Endometrial microvascular endothelial cells (primary cell): ENCODE data around the gene SLC30A4. TPM values are rescaled to one million over a fixed set of nuclear protein-coding genes. Genes with fewer than 3 reads are reported as not detected.

ENCODE experiments used
- in situ Hi-C: cut with HindIII; loops from 2 replicates; pipeline ENCODE4 v1.10.0; 2017; ENCODE audit warnings: low sequenced_read_pairs, low pct_unique_long_range_greater_than_20kb; ENCODE audit errors: inconsistent ontology term
- total RNA-seq: library from RNA; depleted of rRNA; stranded (reverse); fragments of >200 nt; gene quantifications from one replicate; pipeline ENCODE4 v1.2.3, GENCODE V29; 2015; ENCODE audit errors: inconsistent ontology term

Gene SLC30A4
- total RNA-seq, 1 donor from 2014 or later, result 5.7 TPM

DNA sequence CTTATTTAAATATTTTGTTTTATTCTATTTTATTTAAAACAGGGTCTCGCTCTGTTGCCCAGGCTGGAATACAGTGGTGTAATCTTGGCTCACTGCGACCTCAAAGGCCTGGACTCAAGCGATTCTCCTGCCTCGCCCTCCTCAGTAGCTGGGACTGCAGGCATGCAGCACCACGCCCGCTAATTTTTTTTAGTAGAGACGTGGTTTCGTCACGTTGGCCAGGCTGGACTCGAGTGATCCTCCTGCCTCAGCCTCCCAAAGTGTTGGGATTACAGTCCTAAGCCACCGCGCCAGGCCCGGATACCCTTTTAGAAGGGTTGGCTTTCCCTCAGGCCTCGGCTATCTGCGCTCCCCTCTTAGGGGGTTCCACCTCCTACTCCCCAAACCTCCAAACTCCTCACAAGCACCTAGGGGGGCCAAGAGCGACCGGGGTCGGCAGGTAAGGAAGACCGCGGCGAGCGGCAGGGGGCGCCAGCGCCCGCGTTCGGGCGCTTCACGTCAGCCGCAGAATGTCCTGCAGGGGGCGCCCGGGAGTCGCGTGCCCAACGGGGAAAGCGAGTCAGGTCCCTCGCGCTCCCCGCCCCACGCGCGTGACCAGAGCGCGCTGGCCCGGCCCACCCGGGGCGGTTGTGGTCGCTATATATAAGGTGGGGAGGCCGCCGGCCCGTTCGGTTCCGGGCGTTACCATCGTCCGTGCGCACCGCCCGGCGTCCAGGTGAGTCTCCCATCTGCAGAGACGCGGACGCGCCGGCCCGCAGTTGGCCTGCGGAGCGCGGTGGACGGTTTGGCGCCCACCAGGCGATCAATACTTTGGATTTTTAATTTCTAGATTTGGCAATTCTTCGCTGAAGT lies 92.4 kb downstream of the SLC30A4 start:
- in situ Hi-C loops, result no loop called here

Other genes starting within 250 kb of the SLC30A4 start
- not detected for gene GATM, start 144.2 kb downstream of the SLC30A4 start, total RNA-seq
- gene BLOC1S6, start 64.6 kb upstream of the SLC30A4 start, total RNA-seq, result 44.7 TPM
- gene SQOR, start 112.3 kb upstream of the SLC30A4 start, total RNA-seq, result 60.1 TPM